WTC11 (cell line): ENCODE measurements around the gene ADGRV1. TPM values are rescaled to one million over a fixed set of nuclear protein-coding genes. Genes with fewer than 3 reads are reported as not detected.

Experiments used
- ATAC-seq: fragments of 200-7000 bp; cut with Tn5 transposase; 2 replicates; pipeline ENCODE4 v1.10.0; 2021; ENCODE audit warnings: mild to moderate bottlenecking, moderate library complexity
- CTCF ChIA-PET: fragments of 300-600 bp; sonication (Branson Sonifier 250); formaldehyde crosslinking; loops from one replicate; lab custom pipeline; 2021; ENCODE audit warnings: antibody characterized with exemption; lab: Charles Lee
- POLR2A ChIA-PET: fragments of 350-600 bp; sonication (Branson Sonifier 250); formaldehyde crosslinking; loops from one replicate; lab custom pipeline; 2021; ENCODE audit warnings: antibody characterized with exemption; lab: Charles Lee
- DNase-seq: peaks from one replicate; pipeline ENCODE4 v3.0.0; 2021; ENCODE audit warnings: low spot score
- H3K27ac Mint-ChIP-seq: 2 replicates; pipeline ENCODE4 v1.8.0; 2021; ENCODE audit warnings: mixed read lengths
- H3K27me3 Mint-ChIP-seq: 2 replicates; pipeline ENCODE4 v1.8.0; 2021; ENCODE audit warnings: low read depth, mild to moderate bottlenecking, moderate library complexity, mixed read lengths
- H3K36me3 Mint-ChIP-seq: 2 replicates; pipeline ENCODE4 v1.8.0; 2021; ENCODE audit warnings: mixed read lengths
- H3K4me1 Mint-ChIP-seq: 2 replicates; pipeline ENCODE4 v1.8.0; 2022; ENCODE audit warnings: mixed read lengths
- H3K4me3 Mint-ChIP-seq: 2 replicates; pipeline ENCODE4 v1.8.0; 2021; ENCODE audit warnings: mild to moderate bottlenecking, moderate library complexity, mixed read lengths
- H3K9me3 Mint-ChIP-seq: 2 replicates; pipeline ENCODE4 v1.8.0; 2021; ENCODE audit warnings: mixed read lengths
- ESRRA ChIP-seq: sonication (generic); formaldehyde crosslinking; IDR thresholded peaks from 2 replicates; pipeline ENCODE4 v1.8.1; 2022; ENCODE audit warnings: mild to moderate bottlenecking, missing genetic modification reagents, borderline replicate concordance
- FOXK1 ChIP-seq: sonication (generic); formaldehyde crosslinking; IDR thresholded peaks from 2 replicates; pipeline ENCODE4 v1.8.0; 2022; ENCODE audit warnings: mild to moderate bottlenecking, moderate library complexity, missing genetic modification reagents
- GABPB1 ChIP-seq: sonication (generic); formaldehyde crosslinking; IDR thresholded peaks from 2 replicates; pipeline ENCODE4 v1.8.1; 2023; ENCODE audit warnings: mild to moderate bottlenecking, missing genetic modification reagents
- GRHL2 ChIP-seq: fragments of 250-450 bp; sonication (Bioruptor Pico); IDR thresholded peaks from 2 replicates; pipeline ENCODE4 v1.8.0; 2022; ENCODE audit warnings: mild to moderate bottlenecking, moderate library complexity; ENCODE audit not compliant: insufficient replicate concordance, severe bottlenecking
- KAT7 ChIP-seq: sonication (generic); formaldehyde crosslinking; IDR thresholded peaks from 2 replicates; pipeline ENCODE4 v1.8.1; 2023; ENCODE audit warnings: missing genetic modification reagents, mild to moderate bottlenecking, borderline replicate concordance
- PRDM15 ChIP-seq: sonication (generic); formaldehyde crosslinking; IDR thresholded peaks from 2 replicates; pipeline ENCODE4 v1.8.0; 2022; ENCODE audit warnings: missing genetic modification reagents
- SMAD4 ChIP-seq: sonication (generic); formaldehyde crosslinking; IDR thresholded peaks from 2 replicates; pipeline ENCODE4 v1.8.0; 2022; ENCODE audit warnings: mild to moderate bottlenecking, missing genetic modification reagents
- TEAD4 ChIP-seq: sonication (generic); formaldehyde crosslinking; IDR thresholded peaks from 2 replicates; pipeline ENCODE4 v1.8.0; 2022; ENCODE audit warnings: mild to moderate bottlenecking, missing genetic modification reagents
- ZNF219 ChIP-seq: sonication (generic); formaldehyde crosslinking; IDR thresholded peaks from 2 replicates; pipeline ENCODE4 v1.8.0; 2023; ENCODE audit warnings: missing genetic modification reagents, mild to moderate bottlenecking, borderline replicate concordance
- ZNF425 ChIP-seq: fragments of 250-450 bp; sonication (Bioruptor Pico); conservative IDR thresholded peaks from 2 replicates; pipeline ENCODE4 v1.9.0; 2021; ENCODE audit warnings: mild to moderate bottlenecking
- ZSCAN18 ChIP-seq: fragments of 250-450 bp; sonication (Bioruptor Pico); IDR thresholded peaks from 2 replicates; pipeline ENCODE4 v2.1.2; 2022; ENCODE audit warnings: mild to moderate bottlenecking, moderate library complexity
- total RNA-seq: library from RNA; stranded (reverse); gene quantifications from 3 replicates; pipeline ENCODE4 v1.2.3, GENCODE V29; 2021

Gene ADGRV1
- total RNA-seq, 1 experiment from 2014 or later = 74.5 TPM

- TF ChIP-seq PRDM15 (CRISPR knock-in tag) = no peak
- no peak for TF ChIP-seq SMAD4 (CRISPR knock-in tag)
- TF ChIP-seq, all 79 proteins: peak for 0
These were observed 648.7 kb downstream of the ADGRV1 start (continued) for GRCh38 chr5:91207248-91207647.

GRCh38 chr5:91211997-91212713 is 653.6 kb downstream of the ADGRV1 start:
- no peak for DNase-seq
- CTCF ChIA-PET = interaction anchor here (1.0 to 2.2 kb wide), 3 partner anchors 8 to 207 kb away, joined by 3 to 7 read pairs (median 5); no protein-coding TSS in a partner anchor
- TF ChIP-seq ZNF425 (CRISPR knock-in tag) = no peak
- no peak for TF ChIP-seq ESRRA (CRISPR knock-in tag)
- no peak for TF ChIP-seq GRHL2 (CRISPR knock-in tag)
- TF ChIP-seq TEAD4 (CRISPR knock-in tag) = no peak
- no peak for TF ChIP-seq KAT7 (CRISPR knock-in tag)
- TF ChIP-seq ZSCAN18 (CRISPR knock-in tag) = no peak
- TF ChIP-seq ZNF219 (CRISPR knock-in tag) = no peak
- no peaks in the 10 kb centered on the region for H3K36me3 Mint-ChIP-seq
- H3K27me3 Mint-ChIP-seq = no peaks in the 10 kb centered on the region
- ATAC-seq = no peak
- H3K27ac Mint-ChIP-seq = no peak overlapping the region
- peaks cover 3% of the 10 kb centered on the region for H3K4me1 Mint-ChIP-seq
- no peak overlapping the region for H3K4me3 Mint-ChIP-seq
- H3K9me3 Mint-ChIP-seq = no peaks in the 10 kb centered on the region
- POLR2A ChIA-PET = no interaction called here

- DNase-seq (no peak), ATAC-seq (no peak)
- CTCF ChIA-PET = interaction anchor here (2.2 kb wide), 1 partner anchor 172 kb away, joined by 7 read pairs; no protein-coding TSS in a partner anchor
- H3K9me3 Mint-ChIP-seq = no peaks in the 10 kb centered on the region
- POLR2A ChIA-PET = no interaction called here
- no peak overlapping the region for H3K27ac Mint-ChIP-seq
- no peaks in the 10 kb centered on the region for H3K36me3 Mint-ChIP-seq
- peaks cover 3% of the 10 kb centered on the region for H3K4me1 Mint-ChIP-seq
- H3K4me3 Mint-ChIP-seq = no peak overlapping the region
- no peaks in the 10 kb centered on the region for H3K27me3 Mint-ChIP-seq
- TF ChIP-seq GABPB1 (CRISPR knock-in tag) (no peak), FOXK1 (CRISPR knock-in tag) (no peak)
These were observed 654.1 kb downstream of the ADGRV1 start for GRCh38 chr5:91212714-91213092.

Other genes with a start within 250 kb of the ADGRV1 start
- gene CETN3, start 149.0 kb upstream of the ADGRV1 start, total RNA-seq = 42.2 to 49.0 TPM (median 48.5 TPM) in 3 replicates
- 5.9 to 6.4 TPM (median 6.3 TPM) in 3 replicates for gene MBLAC2, start 84.0 kb upstream of the ADGRV1 start, total RNA-seq
- 61.0 to 95.4 TPM (median 63.6 TPM) in 3 replicates for gene POLR3G, start 83.9 kb upstream of the ADGRV1 start, total RNA-seq
- gene LYSMD3, start 29.2 kb upstream of the ADGRV1 start, total RNA-seq = 13.4 to 15.8 TPM (median 14.8 TPM) in 3 replicates